GM12872 (cell line): ENCODE data around the gene KRT86.

Source experiments
- TF ChIP-seq, protein P1 (sequence below): IDR thresholded peaks from 3 replicates; pipeline ENCODE4 v1.5.1; 2011; ENCODE audit warnings: low read depth, mild to moderate bottlenecking, low read length, moderate library complexity; ENCODE audit not compliant: insufficient read depth

Gene KRT86

DNA sequence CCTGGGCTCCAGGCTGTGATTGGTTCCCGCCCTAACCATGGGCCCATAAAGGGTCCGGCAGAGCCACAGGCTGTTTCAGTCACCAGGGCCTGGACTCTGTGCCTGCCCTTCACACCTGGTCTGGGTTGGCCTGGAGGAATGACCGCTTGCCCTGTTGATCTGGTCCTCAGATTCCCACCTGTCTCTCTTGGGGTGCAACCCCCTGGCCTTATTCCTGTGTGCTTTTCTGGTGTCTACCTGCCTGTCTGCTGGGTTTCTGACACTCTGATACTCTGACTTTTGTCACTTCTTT lies 49.7 kb downstream of the KRT86 start:
- TF ChIP-seq, protein P1, sequence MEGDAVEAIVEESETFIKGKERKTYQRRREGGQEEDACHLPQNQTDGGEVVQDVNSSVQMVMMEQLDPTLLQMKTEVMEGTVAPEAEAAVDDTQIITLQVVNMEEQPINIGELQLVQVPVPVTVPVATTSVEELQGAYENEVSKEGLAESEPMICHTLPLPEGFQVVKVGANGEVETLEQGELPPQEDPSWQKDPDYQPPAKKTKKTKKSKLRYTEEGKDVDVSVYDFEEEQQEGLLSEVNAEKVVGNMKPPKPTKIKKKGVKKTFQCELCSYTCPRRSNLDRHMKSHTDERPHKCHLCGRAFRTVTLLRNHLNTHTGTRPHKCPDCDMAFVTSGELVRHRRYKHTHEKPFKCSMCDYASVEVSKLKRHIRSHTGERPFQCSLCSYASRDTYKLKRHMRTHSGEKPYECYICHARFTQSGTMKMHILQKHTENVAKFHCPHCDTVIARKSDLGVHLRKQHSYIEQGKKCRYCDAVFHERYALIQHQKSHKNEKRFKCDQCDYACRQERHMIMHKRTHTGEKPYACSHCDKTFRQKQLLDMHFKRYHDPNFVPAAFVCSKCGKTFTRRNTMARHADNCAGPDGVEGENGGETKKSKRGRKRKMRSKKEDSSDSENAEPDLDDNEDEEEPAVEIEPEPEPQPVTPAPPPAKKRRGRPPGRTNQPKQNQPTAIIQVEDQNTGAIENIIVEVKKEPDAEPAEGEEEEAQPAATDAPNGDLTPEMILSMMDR, result no peak

DNA sequence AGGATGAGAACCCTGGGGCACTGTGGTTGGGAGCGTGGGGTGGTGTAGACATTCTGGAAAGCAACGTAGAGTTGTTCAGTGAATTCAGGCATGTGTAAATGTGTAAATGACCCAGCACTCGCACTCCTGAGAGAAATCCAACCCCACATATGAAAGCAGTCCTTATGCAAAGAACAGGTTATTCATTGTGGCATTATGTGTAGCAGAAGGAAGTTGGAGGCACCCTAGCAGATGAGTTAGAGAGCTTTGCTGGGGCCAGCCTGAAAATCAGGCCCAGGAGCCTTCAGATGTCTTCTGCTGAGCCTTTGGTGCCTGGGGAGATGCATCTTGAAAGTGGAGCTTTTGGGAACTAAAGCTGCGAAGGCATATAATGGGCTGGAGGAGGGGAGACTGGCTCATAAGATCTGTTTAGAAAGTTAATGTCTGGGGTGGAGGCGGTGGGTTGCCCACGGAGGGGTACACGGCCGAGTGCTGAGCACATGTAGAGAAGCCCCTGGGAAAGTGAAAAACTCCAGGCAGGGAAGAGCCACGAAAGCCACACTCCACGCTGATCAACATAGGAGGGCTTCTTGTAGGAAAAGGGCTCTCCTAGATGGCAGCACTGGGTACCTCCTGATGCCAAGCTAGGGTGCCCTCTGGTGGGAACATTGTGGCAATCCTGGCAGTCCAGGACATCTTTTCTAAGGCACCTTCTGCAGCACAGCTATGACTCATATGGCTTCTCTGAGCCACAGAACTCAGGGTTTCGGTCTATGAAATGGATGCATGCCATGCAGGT lies 52.8 kb downstream of the KRT86 start:
- TF ChIP-seq, protein P1, result peak; percentile 98

DNA sequence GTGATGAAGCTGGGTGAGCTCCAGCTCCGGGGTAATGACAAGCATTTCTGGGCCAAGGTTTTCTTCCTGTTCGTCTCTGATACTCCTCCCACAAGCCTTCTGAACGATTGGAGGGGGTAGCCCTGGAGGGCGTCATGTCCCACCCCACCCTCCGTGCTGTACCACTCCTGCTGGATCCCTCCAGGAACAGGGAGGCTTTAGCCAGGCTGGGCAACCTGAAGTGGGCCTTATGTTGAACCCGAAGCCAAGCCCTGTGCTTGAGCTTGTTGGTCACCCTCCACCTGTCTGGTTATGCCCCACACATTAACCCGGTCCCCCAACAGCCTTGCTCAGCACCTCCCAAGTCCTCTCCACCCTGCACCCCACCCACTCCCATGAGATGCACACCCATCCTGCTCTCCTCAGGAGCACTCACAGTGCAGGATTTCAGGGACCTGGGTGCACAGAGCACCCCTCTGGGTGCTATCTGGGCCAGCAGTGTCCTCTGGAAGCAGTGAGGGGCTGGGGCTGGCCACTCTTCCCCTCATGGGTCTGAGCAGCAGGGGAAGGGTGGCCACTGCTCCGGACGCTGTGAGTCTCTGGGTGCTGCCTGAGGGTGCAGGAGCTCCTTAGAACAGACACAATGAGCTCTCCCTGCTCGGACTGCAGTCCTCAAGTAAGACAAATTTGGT lies 53.5 kb downstream of the KRT86 start:
- TF ChIP-seq, protein P1, result no peak

DNA sequence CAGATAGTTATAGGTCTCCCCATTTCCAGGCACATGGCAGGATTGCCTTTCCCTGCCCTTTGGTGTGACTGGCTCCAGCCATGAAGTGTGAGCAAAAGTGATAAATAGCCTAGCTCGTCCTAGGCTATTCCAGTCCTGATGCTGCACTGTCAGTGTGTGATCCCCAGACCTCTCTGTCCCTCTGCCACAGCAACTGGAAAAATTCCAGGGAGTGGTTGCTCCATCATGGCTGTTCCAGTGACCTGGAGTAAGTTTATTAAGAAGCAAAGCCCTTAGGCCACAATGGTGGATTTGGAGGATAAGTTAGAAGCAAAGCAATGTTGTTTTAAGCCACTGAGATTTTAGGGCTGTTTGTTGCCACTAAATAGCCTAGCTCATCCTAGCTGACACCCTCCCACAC lies 56.6 kb downstream of the KRT86 start:
- TF ChIP-seq, protein P1, result no peak

DNA sequence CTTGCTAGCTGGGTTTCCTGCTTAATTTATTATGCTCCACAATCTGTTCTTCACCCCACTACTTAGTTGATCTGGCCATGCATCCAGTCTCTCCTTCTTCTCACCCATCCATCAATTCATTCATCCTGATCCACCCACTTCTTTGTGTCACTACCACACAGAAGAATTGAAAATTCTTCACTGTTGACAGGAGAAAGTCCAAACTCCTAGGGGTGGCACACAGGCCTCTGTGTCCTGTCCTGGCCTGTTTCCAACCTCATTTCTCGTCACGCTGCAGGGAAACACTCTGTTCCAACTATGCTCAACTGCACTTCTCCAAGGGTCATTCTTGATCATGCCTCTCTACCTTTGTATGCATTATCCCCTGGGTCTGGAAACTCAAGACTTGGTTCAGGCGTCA lies 57.4 kb downstream of the KRT86 start:
- TF ChIP-seq, protein P1, result no peak

DNA sequence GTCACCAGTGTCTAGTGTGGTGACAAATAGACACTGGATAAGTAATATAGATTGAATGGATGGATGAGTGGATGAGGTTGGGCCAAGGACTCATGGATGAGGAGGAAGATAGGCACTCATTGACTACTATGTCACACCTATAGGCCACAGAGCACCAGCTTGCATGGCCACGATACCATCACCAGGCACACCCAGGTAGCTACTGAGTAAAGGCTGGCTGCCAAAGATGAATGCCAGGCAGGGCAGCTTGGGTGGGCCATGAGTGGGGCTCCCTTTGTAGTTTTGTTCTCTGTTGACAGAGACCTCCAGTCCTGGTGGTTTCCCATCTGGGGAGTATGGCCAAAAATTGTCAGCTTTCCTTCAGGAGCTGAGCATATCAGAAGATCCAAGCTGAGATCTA lies 57.9 kb downstream of the KRT86 start:
- TF ChIP-seq, protein P1, result no peak

DNA sequence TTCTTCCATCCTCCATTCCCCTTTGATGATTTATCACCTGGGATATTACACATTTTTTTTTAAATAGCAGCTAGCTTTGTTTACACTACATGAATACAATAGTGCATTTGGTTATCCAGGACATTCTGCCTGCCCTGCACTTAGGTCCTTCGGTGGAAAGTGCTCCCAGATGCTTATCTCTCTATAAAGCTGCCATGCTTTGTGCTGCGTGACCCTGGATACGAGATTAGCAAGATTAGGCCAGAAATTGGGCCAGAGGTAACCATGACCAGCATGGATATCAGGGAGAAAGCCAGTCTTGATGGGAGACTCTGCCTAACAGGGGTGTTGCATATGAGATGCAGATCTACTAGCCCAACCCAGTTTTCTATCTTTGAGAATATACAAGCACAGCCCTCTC lies 58.9 kb downstream of the KRT86 start:
- TF ChIP-seq, protein P1, result no peak
